NCI-H2196 (cell line): Measurements from ENCODE around the gene JAG2.
A peak's percentile ranks its signal among the peaks of the same experiment; 100 is the strongest.

ENCODE experiments used
- DNase-seq: peaks from one replicate; lab custom pipeline; 2025; ENCODE audit not compliant: unreplicated experiment; lab: John Stamatoyannopoulos, UW

Gene JAG2

GRCh38 chr14:105182296-105183020, 13.9 kb upstream of the JAG2 start:
- DNase-seq: no peak

- no peak for DNase-seq
These were observed 13.1 kb upstream of the JAG2 start for GRCh38 chr14:105181549-105182295.

GRCh38 chr14:105180592-105181548, 12.3 kb upstream of the JAG2 start, which contains the start of gene NUDT14:
TSS of gene NUDT14 (minus strand) at chr14:105181312. CDS start at chr14:105181209, 103 bp downstream.
- peak; percentile 44 for DNase-seq

GRCh38 chr14:105179191-105179590, 10.6 kb upstream of the JAG2 start:
- DNase-seq: no peak

GRCh38 chr14:105178868-105179140, 10.2 kb upstream of the JAG2 start:
- DNase-seq: no peak

GRCh38 chr14:105178069-105178867, 9.7 kb upstream of the JAG2 start:
- DNase-seq: no peak

GRCh38 chr14:105177082-105177481, 8.5 kb upstream of the JAG2 start:
- DNase-seq: no peak

- DNase-seq: no peak
These were observed 7.9 kb upstream of the JAG2 start for GRCh38 chr14:105176513-105176912.

- no peak for DNase-seq
These were observed 5.6 kb upstream of the JAG2 start for GRCh38 chr14:105173901-105174894.

- DNase-seq: no peak
These were observed 4.6 kb upstream of the JAG2 start for GRCh38 chr14:105173145-105173544.

- DNase-seq: no peak
These were observed 3.9 kb upstream of the JAG2 start for GRCh38 chr14:105172476-105172875.

- peak; percentile 34 for DNase-seq
These were observed 2.6 kb upstream of the JAG2 start for GRCh38 chr14:105171004-105171673.

- no peak for DNase-seq
These were observed 1.4 kb upstream of the JAG2 start for GRCh38 chr14:105169776-105170655.

GRCh38 chr14:105168979-105169507, 467 bp upstream of the JAG2 start:
- no peak for DNase-seq

- no peak for DNase-seq
These were observed 519 bp downstream of the JAG2 start for GRCh38 chr14:105168093-105168420.

GRCh38 chr14:105167303-105168092, 1.1 kb downstream of the JAG2 start:
- DNase-seq: peak; percentile 8
